OCI-LY7 (cell line): ENCODE measurements around the gene KIF21B. TPM values are rescaled to one million over a fixed set of nuclear protein-coding genes. Genes with fewer than 3 reads are reported as not detected.

Source experiments
- BruUV-seq: library from RNA; stranded (reverse); fragments of 400-500 nt; replicated peaks from 2 replicates; lab custom pipeline; 2021; lab: Mats Ljungman, UMichigan
- CTCF ChIA-PET: fragments of 300-600 bp; sonication (Branson Sonifier 250); formaldehyde crosslinking; loops from one replicate; lab custom pipeline; 2022; ENCODE audit warnings: antibody characterized with exemption; ENCODE audit not compliant: unreplicated experiment; lab: Charles Lee
- POLR2A ChIA-PET: fragments of 300-600 bp; sonication (Branson Sonifier 250); formaldehyde crosslinking; loops from one replicate; lab custom pipeline; 2022; ENCODE audit warnings: antibody characterized with exemption; lab: Charles Lee
- DNase-seq: peaks from one replicate; pipeline ENCODE4 v3.0.0-alpha.2; 2015; ENCODE audit warnings: low spot score
- H2AFZ ChIP-seq: fragments of 200-600 bp; sonication (generic), shearing (Covaris generic); 2 replicates; pipeline ENCODE4 v1.6.1; 2014; ENCODE audit warnings: mild to moderate bottlenecking, antibody characterized with exemption, low read length, moderate library complexity
- H3K27ac ChIP-seq: fragments of 200-600 bp; sonication (generic); 2 replicates; pipeline ENCODE4 v1.5.1; 2014; ENCODE audit warnings: mixed run types, low read depth, mild to moderate bottlenecking, moderate library complexity, low read length, inconsistent platforms; ENCODE audit not compliant: poor library complexity, severe bottlenecking
- H3K36me3 ChIP-seq: fragments of 200-600 bp; sonication (generic); 2 replicates; pipeline ENCODE4 v1.6.1; 2014; ENCODE audit warnings: mild to moderate bottlenecking, antibody characterized with exemption, low read length, moderate library complexity, mixed read lengths; ENCODE audit not compliant: insufficient read depth
- H3K4me1 ChIP-seq: fragments of 200-600 bp; sonication (generic); 2 replicates; pipeline ENCODE4 v1.5.1; 2014; ENCODE audit warnings: mild to moderate bottlenecking, low read length; ENCODE audit not compliant: insufficient read depth, poor library complexity, severe bottlenecking
- H3K4me2 ChIP-seq: fragments of 200-600 bp; sonication (generic); 2 replicates; pipeline ENCODE4 v1.6.1; 2014; ENCODE audit warnings: mild to moderate bottlenecking, low read length
- H3K4me3 ChIP-seq: fragments of 200-600 bp; sonication (generic); 2 replicates; pipeline ENCODE4 v1.5.1; 2014; ENCODE audit warnings: mild to moderate bottlenecking, low read depth, low read length; ENCODE audit not compliant: poor library complexity, severe bottlenecking
- H3K79me2 ChIP-seq: fragments of 200-600 bp; sonication (generic); 2 replicates; pipeline ENCODE4 v1.6.1; 2016; ENCODE audit warnings: low read depth, mild to moderate bottlenecking, low read length, moderate library complexity, mixed read lengths; ENCODE audit not compliant: insufficient read depth
- H3K9me2 ChIP-seq: fragments of 200-600 bp; sonication (generic); 2 replicates; pipeline ENCODE4 v1.6.1; 2016; ENCODE audit warnings: mild to moderate bottlenecking, low read length, mixed read lengths; ENCODE audit not compliant: insufficient read depth
- H3K9me3 ChIP-seq: fragments of 200-600 bp; sonication (generic); 2 replicates; pipeline ENCODE4 v1.6.1; 2014; ENCODE audit warnings: mild to moderate bottlenecking, mixed run types, low read length, mixed read lengths
- H4K20me1 ChIP-seq: fragments of 200-600 bp; sonication (generic); 2 replicates; pipeline ENCODE4 v1.6.1; 2014; ENCODE audit warnings: mild to moderate bottlenecking, antibody characterized with exemption, low read length, moderate library complexity, mixed read lengths; ENCODE audit not compliant: insufficient read depth
- EZH2phosphoT487 ChIP-seq: fragments of 200-600 bp; sonication (generic); IDR thresholded peaks from 2 replicates; pipeline ENCODE4 v1.6.1; 2018; ENCODE audit warnings: low read depth, borderline replicate concordance, mild to moderate bottlenecking, mixed run types, antibody characterized with exemption, low read length, moderate library complexity, mixed read lengths
- intact Hi-C: fragments of 100-400 bp; cut with micrococcal nuclease; formaldehyde crosslinking; loops from one replicate; pipeline ENCODE4 v1.10.0; 2022; ENCODE audit not compliant: unreplicated experiment
- total RNA-seq, 2 experiments: library from RNA; depleted of rRNA in 1 of 2; stranded (reverse); fragments of >200 nt in 1 of 2; shearing (Covaris generic) in 1 of 2; gene quantifications; 2 replicates each; pipeline ENCODE4 v1.2.3, GENCODE V29; 2014 to 2022
- TF ChIP-seq, protein P1 (sequence below): fragments of 200-600 bp; sonication (generic); conservative IDR thresholded peaks from 2 replicates; pipeline ENCODE4 v1.5.1; 2014; ENCODE audit warnings: mild to moderate bottlenecking, antibody characterized with exemption, low read length, moderate library complexity, mixed read lengths

The KIF21B gene
- total RNA-seq, 2 experiments from 2014 or later = 30.5 to 65.7 TPM

- no peak overlapping the region for H3K27ac ChIP-seq
- H3K9me3 ChIP-seq = no peaks in the 10 kb centered on the region
- POLR2A ChIA-PET = interaction anchor here (0.6 kb wide), 1 partner anchor 126 kb away, joined by 3 read pairs; no protein-coding TSS in a partner anchor
- no TSS peak for BruUV-seq
- H3K4me3 ChIP-seq = no peak overlapping the region
- H3K4me2 ChIP-seq = no peak overlapping the region
- H3K79me2 ChIP-seq = no peaks in the 10 kb centered on the region
- intact Hi-C loops = no loop called here
- no peaks in the 10 kb centered on the region for H4K20me1 ChIP-seq
- TF ChIP-seq, protein P1, sequence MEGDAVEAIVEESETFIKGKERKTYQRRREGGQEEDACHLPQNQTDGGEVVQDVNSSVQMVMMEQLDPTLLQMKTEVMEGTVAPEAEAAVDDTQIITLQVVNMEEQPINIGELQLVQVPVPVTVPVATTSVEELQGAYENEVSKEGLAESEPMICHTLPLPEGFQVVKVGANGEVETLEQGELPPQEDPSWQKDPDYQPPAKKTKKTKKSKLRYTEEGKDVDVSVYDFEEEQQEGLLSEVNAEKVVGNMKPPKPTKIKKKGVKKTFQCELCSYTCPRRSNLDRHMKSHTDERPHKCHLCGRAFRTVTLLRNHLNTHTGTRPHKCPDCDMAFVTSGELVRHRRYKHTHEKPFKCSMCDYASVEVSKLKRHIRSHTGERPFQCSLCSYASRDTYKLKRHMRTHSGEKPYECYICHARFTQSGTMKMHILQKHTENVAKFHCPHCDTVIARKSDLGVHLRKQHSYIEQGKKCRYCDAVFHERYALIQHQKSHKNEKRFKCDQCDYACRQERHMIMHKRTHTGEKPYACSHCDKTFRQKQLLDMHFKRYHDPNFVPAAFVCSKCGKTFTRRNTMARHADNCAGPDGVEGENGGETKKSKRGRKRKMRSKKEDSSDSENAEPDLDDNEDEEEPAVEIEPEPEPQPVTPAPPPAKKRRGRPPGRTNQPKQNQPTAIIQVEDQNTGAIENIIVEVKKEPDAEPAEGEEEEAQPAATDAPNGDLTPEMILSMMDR = no peak
- TF ChIP-seq EZH2phosphoT487 = no peak
- H2AFZ ChIP-seq = no peak overlapping the region
- DNase-seq = no peak
- H3K4me1 ChIP-seq = no peaks in the 10 kb centered on the region
- no peaks in the 10 kb centered on the region for H3K36me3 ChIP-seq
- CTCF ChIA-PET = no interaction called here
- H3K9me2 ChIP-seq = no peaks in the 10 kb centered on the region
Measured at GRCh38 chr1:200951016-200951415, 72.5 kb downstream of the KIF21B start.

DNA sequence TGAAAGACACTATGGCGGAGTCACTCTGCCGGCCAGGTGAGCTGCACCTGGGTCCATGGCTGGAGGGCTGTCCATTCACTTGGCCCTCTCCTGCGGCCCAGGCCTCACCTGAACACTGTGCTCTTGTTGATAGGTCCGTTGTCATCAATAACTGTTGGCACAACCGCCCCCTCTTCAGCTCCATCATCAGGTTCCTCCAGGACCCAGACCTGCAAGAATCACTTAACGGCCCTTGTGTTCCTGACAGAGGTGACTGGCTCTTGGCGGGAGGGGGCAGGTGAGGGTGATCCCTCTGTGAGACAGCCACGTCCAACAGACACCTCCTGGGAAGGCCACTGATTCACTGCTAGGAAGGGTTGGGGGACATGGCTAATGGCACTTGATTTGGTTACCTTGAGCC lies 73.9 kb downstream of the KIF21B start:
- Histone ChIP-seq H3K27ac (no peak overlapping the region), H3K36me3 (no peaks in the 10 kb centered on the region), H4K20me1 (no peaks in the 10 kb centered on the region), H3K4me1 (no peaks in the 10 kb centered on the region), H3K79me2 (no peaks in the 10 kb centered on the region), H3K9me3 (no peaks in the 10 kb centered on the region), H3K4me2 (no peak overlapping the region), H2AFZ (no peak overlapping the region), H3K9me2 (no peaks in the 10 kb centered on the region), H3K4me3 (no peak overlapping the region)
- DNase-seq = no peak
- ChIA-PET POLR2A (no interaction called here), CTCF (no interaction called here)
- TF ChIP-seq, protein P1 = no peak
- TF ChIP-seq EZH2phosphoT487 = no peak
- BruUV-seq = no TSS peak
- intact Hi-C loops = no loop called here

- no peaks in the 10 kb centered on the region for H4K20me1 ChIP-seq
- TF ChIP-seq EZH2phosphoT487 = no peak
- TF ChIP-seq, protein P1 = no peak
- no peak overlapping the region for H3K4me2 ChIP-seq
- H3K79me2 ChIP-seq = no peaks in the 10 kb centered on the region
- H3K4me3 ChIP-seq = no peak overlapping the region
- no TSS peak for BruUV-seq
- no peak overlapping the region for H2AFZ ChIP-seq
- POLR2A ChIA-PET = no interaction called here
- no peaks in the 10 kb centered on the region for H3K4me1 ChIP-seq
- CTCF ChIA-PET = no interaction called here
- no peak overlapping the region for H3K27ac ChIP-seq
- no peaks in the 10 kb centered on the region for H3K9me2 ChIP-seq
- intact Hi-C loops = no loop called here
- H3K36me3 ChIP-seq = no peaks in the 10 kb centered on the region
- H3K9me3 ChIP-seq = no peaks in the 10 kb centered on the region
- no peak for DNase-seq
Measured at GRCh38 chr1:200947059-200947566, 76.4 kb downstream of the KIF21B start.
